NB4 (cell line): ENCODE measurements around the gene STIM2.

ENCODE experiments used
- POLR2A ChIP-seq: IDR thresholded peaks from 2 replicates; pipeline ENCODE4 v1.6.1; 2011; ENCODE audit warnings: mild to moderate bottlenecking; ENCODE audit not compliant: insufficient read length; ENCODE audit errors: extremely low read depth
- TF ChIP-seq, protein P1 (sequence below): IDR thresholded peaks from one replicate; pipeline ENCODE4 v1.5.1; 2012; ENCODE audit warnings: low read depth, low read length

DNA sequence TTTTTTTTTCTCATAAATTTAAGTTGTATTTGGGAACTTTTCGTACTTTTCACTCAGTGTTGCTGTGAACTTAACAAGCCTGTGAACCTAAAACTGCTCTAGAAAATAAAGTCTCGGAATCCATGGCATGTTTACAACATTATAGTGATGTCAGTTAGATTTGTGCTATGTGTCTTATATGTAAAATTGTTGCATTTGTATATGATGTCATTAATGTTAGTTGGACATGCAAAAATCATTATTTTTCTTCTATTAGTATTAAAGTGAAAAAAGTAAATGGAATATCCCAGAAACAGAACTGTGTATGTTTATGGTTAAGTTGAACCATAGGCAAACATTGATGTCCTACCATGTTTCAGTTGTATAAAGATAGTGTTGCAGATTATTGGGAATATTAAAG lies 85.2 kb downstream of the STIM2 start:
- TF ChIP-seq, protein P1, sequence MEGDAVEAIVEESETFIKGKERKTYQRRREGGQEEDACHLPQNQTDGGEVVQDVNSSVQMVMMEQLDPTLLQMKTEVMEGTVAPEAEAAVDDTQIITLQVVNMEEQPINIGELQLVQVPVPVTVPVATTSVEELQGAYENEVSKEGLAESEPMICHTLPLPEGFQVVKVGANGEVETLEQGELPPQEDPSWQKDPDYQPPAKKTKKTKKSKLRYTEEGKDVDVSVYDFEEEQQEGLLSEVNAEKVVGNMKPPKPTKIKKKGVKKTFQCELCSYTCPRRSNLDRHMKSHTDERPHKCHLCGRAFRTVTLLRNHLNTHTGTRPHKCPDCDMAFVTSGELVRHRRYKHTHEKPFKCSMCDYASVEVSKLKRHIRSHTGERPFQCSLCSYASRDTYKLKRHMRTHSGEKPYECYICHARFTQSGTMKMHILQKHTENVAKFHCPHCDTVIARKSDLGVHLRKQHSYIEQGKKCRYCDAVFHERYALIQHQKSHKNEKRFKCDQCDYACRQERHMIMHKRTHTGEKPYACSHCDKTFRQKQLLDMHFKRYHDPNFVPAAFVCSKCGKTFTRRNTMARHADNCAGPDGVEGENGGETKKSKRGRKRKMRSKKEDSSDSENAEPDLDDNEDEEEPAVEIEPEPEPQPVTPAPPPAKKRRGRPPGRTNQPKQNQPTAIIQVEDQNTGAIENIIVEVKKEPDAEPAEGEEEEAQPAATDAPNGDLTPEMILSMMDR = no peak
- TF ChIP-seq POLR2A = no peak
